GM18499 (cell line): ENCODE data around the gene NKX1-1.
"Not testable (repeated sequence)": the region's sequence is repeated elsewhere in the genome, so short reads cannot be mapped to it uniquely, and the experiment has no call there.

Source experiments
- ATAC-seq: cut with Tn5 transposase; IDR thresholded peaks from one replicate; pipeline ENCODE4 v1.9.1; 2021; ENCODE audit warnings: moderate number of reproducible peaks; ENCODE audit not compliant: insufficient read depth, unreplicated experiment

Gene NKX1-1

GRCh38 chr4:1394554-1395388 lies 11.5 kb downstream of the NKX1-1 start:
- ATAC-seq = not testable (repeated sequence)

GRCh38 chr4:1393866-1394265 lies 12.4 kb downstream of the NKX1-1 start:
- no peak for ATAC-seq

GRCh38 chr4:1393363-1393762 lies 12.9 kb downstream of the NKX1-1 start:
- ATAC-seq = not testable (repeated sequence)

GRCh38 chr4:1385373-1386340 lies 20.6 kb downstream of the NKX1-1 start:
- no peak for ATAC-seq

- ATAC-seq = no peak
These were observed 21.4 kb downstream of the NKX1-1 start for GRCh38 chr4:1384675-1385372.

- no peak for ATAC-seq
These were observed 22.3 kb downstream of the NKX1-1 start for GRCh38 chr4:1383728-1384591.

GRCh38 chr4:1382776-1383727 lies 23.2 kb downstream of the NKX1-1 start:
- ATAC-seq = no peak

GRCh38 chr4:1381944-1382541 lies 24.2 kb downstream of the NKX1-1 start:
- no peak for ATAC-seq

GRCh38 chr4:1381181-1381621 lies 25.0 kb downstream of the NKX1-1 start:
- no peak for ATAC-seq

- no peak for ATAC-seq
These were observed 25.7 kb downstream of the NKX1-1 start for GRCh38 chr4:1380368-1381151.

- no peak for ATAC-seq
These were observed 26.4 kb downstream of the NKX1-1 start for GRCh38 chr4:1379801-1380331.

- ATAC-seq = no peak
These were observed 26.9 kb downstream of the NKX1-1 start for GRCh38 chr4:1379351-1379781.

GRCh38 chr4:1378559-1379231 lies 27.5 kb downstream of the NKX1-1 start:
- ATAC-seq = no peak

GRCh38 chr4:1377606-1378261 lies 28.5 kb downstream of the NKX1-1 start:
- ATAC-seq = no peak

- ATAC-seq = no peak
These were observed 29.2 kb downstream of the NKX1-1 start for GRCh38 chr4:1376841-1377605.
